GM21360 (cell line): ENCODE measurements around the gene FCHSD2.
"Not testable (repeated sequence)": the region's sequence is repeated elsewhere in the genome, so short reads cannot be mapped to it uniquely, and the experiment has no call there.

Experiments
- ATAC-seq: cut with Tn5 transposase; IDR thresholded peaks from one replicate; pipeline ENCODE4 v1.9.1; 2021; ENCODE audit warnings: mild to moderate bottlenecking, moderate library complexity; ENCODE audit not compliant: unreplicated experiment

The FCHSD2 gene

GRCh38 chr11:73072935-73073481, 69.1 kb downstream of the FCHSD2 start:
- peak; percentile 51 for ATAC-seq

GRCh38 chr11:73070653-73071052, 71.5 kb downstream of the FCHSD2 start:
- ATAC-seq: no peak

GRCh38 chr11:73061857-73062424, 80.2 kb downstream of the FCHSD2 start:
- ATAC-seq: not testable (repeated sequence)

GRCh38 chr11:73061434-73061833, 80.7 kb downstream of the FCHSD2 start:
- ATAC-seq: not testable (repeated sequence)

GRCh38 chr11:73059915-73060314, 82.2 kb downstream of the FCHSD2 start:
- ATAC-seq: no peak

- no peak for ATAC-seq
Observed at GRCh38 chr11:73058989-73059674, 83.0 kb downstream of the FCHSD2 start.

- no peak for ATAC-seq
Observed at GRCh38 chr11:73055655-73056354, 86.3 kb downstream of the FCHSD2 start.

GRCh38 chr11:73055002-73055401, 87.1 kb downstream of the FCHSD2 start:
- ATAC-seq: no peak

GRCh38 chr11:73053964-73054363, 88.2 kb downstream of the FCHSD2 start:
- ATAC-seq: no peak

GRCh38 chr11:73048446-73048845, 93.7 kb downstream of the FCHSD2 start:
- peak; percentile 16 for ATAC-seq

- peak; percentile 67 for ATAC-seq
Observed at GRCh38 chr11:73047773-73048371, 94.2 kb downstream of the FCHSD2 start.

- ATAC-seq: no peak
Observed at GRCh38 chr11:73040046-73040445, 102.1 kb downstream of the FCHSD2 start.

GRCh38 chr11:73034777-73035176, 107.3 kb downstream of the FCHSD2 start:
- ATAC-seq: no peak

GRCh38 chr11:73034331-73034730, 107.8 kb downstream of the FCHSD2 start:
- no peak for ATAC-seq

- ATAC-seq: no peak
Observed at GRCh38 chr11:73030130-73030529, 112.0 kb downstream of the FCHSD2 start.

- ATAC-seq: no peak
Observed at GRCh38 chr11:73029403-73029802, 112.7 kb downstream of the FCHSD2 start.

- no peak for ATAC-seq
Observed at GRCh38 chr11:73028611-73029010, 113.5 kb downstream of the FCHSD2 start.

GRCh38 chr11:73027840-73028239, 114.3 kb downstream of the FCHSD2 start:
- not testable (repeated sequence) for ATAC-seq

- ATAC-seq: no peak
Observed at GRCh38 chr11:73024639-73025038, 117.5 kb downstream of the FCHSD2 start.

GRCh38 chr11:73019996-73020395, 122.1 kb downstream of the FCHSD2 start:
- no peak for ATAC-seq

GRCh38 chr11:73019449-73019848, 122.7 kb downstream of the FCHSD2 start:
- ATAC-seq: no peak
